Hematopoietic multipotent progenitor cell treated with erythropoietin and hydrocortisone succinate and interleukin-3 and kit ligand, for 6 days (in vitro differentiated cells): ENCODE measurements around the gene ARSG.
A peak's percentile ranks its signal among the peaks of the same experiment; 100 is the strongest.
"Not testable (repeated sequence)": the region's sequence is repeated elsewhere in the genome, so short reads cannot be mapped to it uniquely, and the experiment has no call there.

Source experiments
- DNase-seq: peaks from one replicate; pipeline ENCODE4 v3.0.0-alpha.2; 2015

ARSG gene

DNA sequence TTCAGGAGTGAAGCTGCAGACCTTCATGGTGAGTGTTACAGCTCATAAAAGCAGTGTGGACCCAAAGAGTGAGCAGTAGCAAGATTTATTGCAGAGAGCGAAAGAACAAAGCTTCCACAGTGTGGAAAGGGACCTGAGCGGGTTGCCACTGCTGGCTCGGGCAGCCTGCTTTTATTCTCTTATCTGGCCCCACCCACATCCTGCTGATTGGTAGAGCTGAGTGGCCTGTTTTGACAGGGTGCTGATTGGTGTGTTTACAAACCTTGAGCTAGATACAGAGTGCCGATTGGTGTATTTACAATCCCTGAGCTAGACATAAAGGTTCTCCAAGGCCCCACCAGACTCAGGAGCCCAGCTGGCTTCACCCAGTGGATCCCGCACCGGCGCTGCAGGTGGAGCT lies 17.2 kb downstream of the ARSG start:
- not testable (repeated sequence) for DNase-seq

- not testable (repeated sequence) for DNase-seq
These were observed 17.9 kb downstream of the ARSG start for GRCh38 chr17:68309066-68309670.

DNA sequence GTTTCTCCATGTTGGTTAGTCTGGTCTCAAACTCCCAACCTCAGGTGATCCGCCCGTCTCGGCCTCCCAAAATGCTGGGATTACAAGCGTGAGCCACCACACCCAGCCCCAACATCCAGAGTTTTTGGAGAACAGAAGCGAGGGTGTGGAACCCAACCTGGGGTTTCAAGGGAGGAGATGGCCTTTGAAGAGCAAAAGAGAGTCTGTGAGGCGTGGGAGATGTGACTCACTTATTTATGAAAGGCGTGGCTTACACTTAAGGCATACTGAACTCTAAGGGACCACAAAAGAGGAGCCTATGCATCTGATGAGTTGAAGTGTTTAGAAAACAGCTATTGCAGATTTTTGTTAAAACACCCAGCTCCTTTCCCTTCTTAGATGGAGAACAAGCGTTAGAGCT lies 18.9 kb downstream of the ARSG start:
- no peak for DNase-seq

- DNase-seq = peak; percentile 77
These were observed 23.7 kb downstream of the ARSG start for GRCh38 chr17:68314916-68315535.

- DNase-seq = no peak
These were observed 24.6 kb downstream of the ARSG start for GRCh38 chr17:68315930-68316329.

- no peak for DNase-seq
These were observed 26.2 kb downstream of the ARSG start for GRCh38 chr17:68317458-68317857.

DNA sequence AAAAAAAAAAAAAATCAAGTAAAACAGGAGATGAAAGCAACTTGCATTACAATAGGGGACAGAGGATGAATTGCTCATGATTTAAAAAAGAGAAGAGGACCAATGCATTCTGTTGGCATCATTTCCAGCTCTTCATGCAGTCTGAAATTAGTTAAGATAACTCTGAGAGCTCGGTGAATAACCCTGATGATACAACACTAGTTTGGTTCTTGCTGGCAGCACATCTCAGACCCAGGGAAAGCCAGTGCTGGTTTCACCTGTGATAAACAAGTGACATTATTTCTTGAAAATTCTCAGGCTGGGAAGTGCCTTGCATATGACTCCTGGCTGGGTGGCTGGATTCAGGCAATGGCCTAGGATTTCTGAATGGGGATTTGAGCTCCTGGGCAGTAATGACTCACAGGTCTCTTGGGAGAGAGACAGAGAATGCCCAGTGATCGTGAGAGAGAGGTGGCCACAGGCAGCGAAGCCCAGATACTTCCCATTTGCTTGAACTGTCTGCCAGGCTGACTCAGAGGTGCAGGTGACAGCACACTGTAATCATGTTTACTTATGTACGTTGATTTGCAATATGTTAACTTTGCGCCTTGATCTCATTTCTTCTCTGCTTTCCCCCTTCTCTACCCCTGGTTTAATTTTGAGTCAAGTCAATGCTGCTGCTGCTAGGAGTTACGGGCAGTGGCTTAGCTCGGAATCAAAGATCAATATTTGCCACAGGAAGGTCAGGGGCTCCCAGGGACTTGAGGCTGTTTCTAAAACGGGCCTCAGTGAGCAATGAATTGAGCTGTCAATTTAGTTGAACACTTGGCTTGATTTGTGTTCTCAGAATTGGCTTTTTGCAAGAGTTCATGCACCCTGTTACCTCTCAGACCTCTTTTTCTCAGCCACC lies 27.1 kb downstream of the ARSG start:
- DNase-seq = no peak

GRCh38 chr17:68319410-68320162 lies 28.3 kb downstream of the ARSG start:
- DNase-seq = no peak

DNA sequence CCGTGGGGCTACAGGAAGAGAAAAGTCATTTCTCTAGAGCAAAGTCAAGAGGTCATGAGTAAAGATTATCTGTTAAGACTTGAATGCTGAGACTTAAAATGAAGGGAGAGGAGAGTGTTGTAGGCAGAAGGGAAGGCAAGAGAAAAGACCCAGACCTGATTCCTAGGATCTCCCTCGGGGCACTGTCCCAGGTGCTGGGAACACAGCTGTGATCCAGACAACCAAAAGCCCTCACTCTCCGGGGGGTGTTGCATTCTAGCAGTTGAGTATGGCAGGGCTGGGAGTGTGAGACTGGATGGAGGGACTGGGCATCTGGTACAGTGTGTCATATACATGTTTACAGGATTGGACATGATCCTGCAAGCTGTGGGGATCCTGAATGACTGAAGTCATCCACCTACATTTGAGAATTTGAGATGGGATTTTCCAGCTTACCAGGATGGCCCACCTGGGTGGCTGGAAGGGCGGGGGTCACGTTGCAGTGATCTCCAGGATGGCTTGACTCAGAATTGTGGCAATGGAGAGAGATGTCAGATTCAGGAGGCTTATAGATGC lies 29.1 kb downstream of the ARSG start:
- DNase-seq = no peak

DNA sequence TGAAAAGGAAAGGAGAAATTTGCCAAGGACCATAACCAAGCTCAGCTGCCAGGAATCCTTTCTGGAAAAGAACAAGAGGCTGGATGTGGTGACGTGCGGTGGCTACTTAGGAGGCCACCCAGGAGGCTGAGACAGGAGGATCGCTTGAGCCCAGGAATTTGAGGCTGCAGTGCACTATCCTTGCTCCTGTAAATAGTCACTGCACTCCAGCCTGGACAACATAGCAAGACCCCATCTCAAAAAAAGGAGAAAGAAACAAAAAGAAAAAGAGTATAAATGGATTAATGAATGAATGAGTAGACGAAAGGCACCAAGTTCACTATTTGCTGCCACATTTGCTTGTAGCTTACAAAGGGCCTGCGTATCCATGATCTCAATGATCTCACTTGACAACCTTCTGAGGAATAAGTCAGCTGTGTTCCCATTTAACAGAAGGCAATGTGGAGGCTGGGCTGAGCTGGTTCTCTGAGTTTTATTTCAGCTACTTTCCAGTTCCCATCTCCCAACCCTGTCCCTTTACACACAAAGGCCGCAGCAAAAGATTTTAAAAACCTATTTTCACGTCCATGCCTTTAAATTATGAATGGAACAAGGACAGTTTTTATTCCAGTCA lies 29.8 kb downstream of the ARSG start:
- no peak for DNase-seq

- DNase-seq = no peak
These were observed 30.3 kb downstream of the ARSG start for GRCh38 chr17:68321556-68321954.

GRCh38 chr17:68322630-68323029 lies 31.3 kb downstream of the ARSG start:
- no peak for DNase-seq

DNA sequence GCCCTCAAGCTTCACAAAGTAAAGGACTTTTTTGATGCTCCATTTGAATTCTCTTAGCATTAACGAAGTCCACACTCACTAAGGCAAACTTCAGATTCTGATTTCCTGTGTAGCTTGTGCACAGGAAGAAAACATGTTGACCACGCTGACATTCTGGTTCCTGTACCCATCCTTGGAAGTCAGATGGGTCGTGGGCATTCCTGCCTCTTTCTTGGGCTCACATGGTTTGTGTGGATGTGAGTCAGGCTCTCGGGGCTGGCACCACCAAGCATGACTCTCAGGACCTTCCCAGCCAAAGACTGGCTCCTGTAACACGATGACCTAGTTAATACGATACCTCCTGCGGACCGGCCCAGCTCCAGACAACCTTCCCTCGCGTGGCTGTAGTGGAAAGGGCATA lies 32.8 kb downstream of the ARSG start:
- DNase-seq = no peak

- no peak for DNase-seq
These were observed 33.5 kb downstream of the ARSG start for GRCh38 chr17:68324654-68325336.

GRCh38 chr17:68325961-68326360 lies 34.7 kb downstream of the ARSG start:
- DNase-seq = no peak

DNA sequence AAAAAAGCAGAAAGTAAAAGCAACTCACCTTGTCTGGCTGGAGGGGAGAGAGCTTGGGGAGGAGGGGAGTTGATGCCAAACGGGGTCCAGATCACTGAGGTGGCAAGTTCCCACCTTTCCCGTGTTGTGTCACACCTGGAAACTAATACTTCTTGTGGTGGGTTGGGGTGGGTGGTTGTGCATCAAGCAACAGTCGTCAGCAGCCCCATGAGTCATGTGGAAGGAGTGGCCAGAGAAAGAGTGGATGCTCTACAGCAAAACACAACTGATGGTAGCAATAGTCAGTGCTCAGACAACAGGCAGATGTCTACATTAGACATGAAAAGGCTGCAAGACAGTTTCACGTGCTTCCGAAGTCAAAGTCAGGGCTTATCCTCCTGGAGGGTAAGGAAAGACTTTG lies 35.4 kb downstream of the ARSG start:
- no peak for DNase-seq

DNA sequence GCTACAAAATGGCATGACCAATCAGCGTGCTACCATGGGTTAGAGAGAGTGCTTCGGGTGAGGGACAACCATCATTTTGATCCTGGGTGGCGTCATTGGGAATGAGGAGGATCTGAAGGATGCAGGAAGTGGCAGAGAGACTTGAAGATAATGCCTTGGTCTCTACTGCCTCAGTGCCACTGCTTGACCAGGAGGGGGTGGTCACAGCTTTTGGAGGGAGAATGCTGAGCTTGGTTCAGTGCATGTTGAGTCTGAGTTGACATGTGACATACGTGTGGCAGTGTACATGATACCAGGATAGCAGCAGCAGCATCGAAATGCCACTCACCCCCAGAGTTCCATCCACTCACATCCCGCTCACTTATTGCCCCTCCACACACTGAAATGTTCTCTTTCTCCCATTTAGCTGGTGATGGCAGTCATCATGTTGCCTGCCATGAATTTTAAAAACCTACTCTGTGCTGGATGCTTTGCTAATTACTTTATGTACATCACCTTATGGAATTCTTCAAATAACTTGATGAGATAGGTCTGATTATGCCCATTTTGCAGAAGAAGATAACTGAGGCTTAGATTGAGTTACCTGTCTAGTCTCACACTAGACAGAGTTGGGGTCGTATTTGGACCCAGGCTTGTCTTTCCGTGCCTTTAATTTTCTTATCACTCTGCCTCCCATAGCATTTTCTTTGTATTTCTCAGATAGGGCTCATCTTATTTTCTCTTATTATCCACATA lies 36.7 kb downstream of the ARSG start:
- no peak for DNase-seq

DNA sequence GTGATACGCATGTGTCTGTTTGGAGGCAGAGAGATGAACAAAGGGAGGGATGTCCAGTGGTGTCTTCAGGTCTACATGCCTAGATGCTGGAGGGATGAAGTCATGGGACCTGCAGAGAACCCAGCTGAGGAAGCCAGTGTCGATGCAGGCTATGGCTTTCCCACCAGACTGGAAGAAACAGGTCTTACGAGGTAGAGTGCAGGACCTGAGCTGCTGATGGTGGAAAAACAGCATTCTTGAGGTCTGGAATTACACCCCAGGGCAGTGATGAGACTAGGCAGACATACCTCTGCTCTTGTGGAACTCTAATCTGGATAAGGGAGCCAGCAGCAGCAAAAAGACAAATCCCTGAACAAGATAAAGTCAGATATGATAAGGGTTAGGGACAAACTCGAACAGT lies 37.4 kb downstream of the ARSG start:
- DNase-seq = no peak

GRCh38 chr17:68329331-68329730 lies 38.0 kb downstream of the ARSG start:
- no peak for DNase-seq

DNA sequence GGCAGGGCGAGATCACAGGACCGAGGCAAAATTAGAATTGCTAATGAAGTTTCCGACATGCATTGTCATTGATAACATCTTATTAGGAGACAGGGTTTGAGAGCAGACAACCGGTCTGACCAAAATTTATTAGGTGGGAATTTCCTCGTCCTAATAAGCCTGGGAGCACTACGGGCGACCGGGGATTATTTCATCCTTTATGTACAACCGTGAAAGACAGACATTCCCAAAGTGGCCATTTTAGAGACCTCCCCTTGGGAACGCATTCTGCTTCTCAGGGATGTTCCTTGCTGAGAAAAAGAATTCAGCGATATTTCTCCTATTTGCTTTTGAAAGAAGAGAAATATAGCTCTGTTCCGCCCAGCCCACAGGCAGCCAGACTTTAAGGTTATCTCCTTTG lies 40.6 kb downstream of the ARSG start:
- DNase-seq = not testable (repeated sequence)

- no peak for DNase-seq
These were observed 43.1 kb downstream of the ARSG start for GRCh38 chr17:68334393-68334792.
